Esophagus muscularis mucosa (tissue), 4 donors: ENCODE data around the gene PRICKLE3. TPM values are rescaled to one million over a fixed set of nuclear protein-coding genes. Genes with fewer than 3 reads are reported as not detected.
"Not testable (repeated sequence)": the region's sequence is repeated elsewhere in the genome, so short reads cannot be mapped to it uniquely, and the experiment has no call there.

ENCODE experiments used
- DNase-seq: peaks from one replicate; pipeline ENCODE4 v3.0.0-alpha.2; 2017; ENCODE audit errors: extremely low spot score
- H3K27ac ChIP-seq, 4 donors: fragments of 200-600 bp; sonication (generic); replicated peaks in 1 of 4; 1 replicate in 3 of 4; 2 replicates in 1 of 4; pipeline ENCODE4 v1.5.1; 2016 to 2019; ENCODE audit warnings: mild to moderate bottlenecking in 1 of 4
- H3K27me3 ChIP-seq, 4 donors: fragments of 200-600 bp; sonication (generic); one replicate each; pipeline versions ENCODE4 v1.5.1 to v1.6.0; 2016 to 2019
- H3K36me3 ChIP-seq, 4 donors: fragments of 200-600 bp; sonication (generic); one replicate each; pipeline ENCODE4 v1.5.1; 2016 to 2019
- H3K4me1 ChIP-seq, 4 donors: fragments of 200-600 bp; sonication (generic); one replicate each; pipeline ENCODE4 v1.5.1; 2016 to 2019
- H3K4me3 ChIP-seq, 4 donors: fragments of 200-600 bp; sonication (generic); 1 replicate in 2 of 4; 2 replicates in 2 of 4; pipeline ENCODE4 v1.5.1; 2016 to 2019; ENCODE audit warnings: mild to moderate bottlenecking in 4 of 4, moderate library complexity in 1 of 4
- H3K9me3 ChIP-seq, 4 donors: fragments of 200-600 bp; sonication (generic); 1 replicate in 3 of 4; 2 replicates in 1 of 4; pipeline ENCODE4 v1.5.1; 2016 to 2019
- EP300 ChIP-seq: sonication (generic); formaldehyde crosslinking; IDR thresholded peaks from one replicate; pipeline ENCODE4 v1.6.1; 2017; ENCODE audit warnings: antibody characterized with exemption
- POLR2A ChIP-seq: fragments of 450-650 bp; IDR thresholded peaks from one replicate; pipeline ENCODE4 v1.6.1; 2017; ENCODE audit warnings: antibody characterized with exemption, moderate library complexity, mild to moderate bottlenecking, low read depth
- POLR2AphosphoS5 ChIP-seq, 2 donors: sonication (generic); formaldehyde crosslinking; IDR thresholded peaks; one replicate each; pipeline ENCODE4 v1.6.1; 2017; ENCODE audit warnings: antibody characterized with exemption in 2 of 2
- WGBS: methylation state at CpG from one replicate; pipeline ENCODE4 v1.1.5; 2018; 5-methylcytosine and 5-hydroxymethylcytosine counted together
- intact Hi-C: fragments of 100-400 bp; cut with DNase I; formaldehyde crosslinking; loops from one replicate; pipeline ENCODE4 v1.15.1; 2023
- total RNA-seq, 4 donors: library from RNA; depleted of rRNA; stranded (reverse); fragments of >200 nt; gene quantifications; one replicate each; pipeline versions ENCODE4 v1.1.0 to v1.2.1, GENCODE V29; 2016
- TF ChIP-seq, protein P1 (sequence below), 3 experiments: fragments of 200-600 bp in 2 of 3; fragments of 450-650 bp in 1 of 3; sonication (generic) in 2 of 3; IDR thresholded peaks; one replicate each; pipeline ENCODE4 v1.5.1; 2017 to 2019; ENCODE audit warnings: antibody characterized with exemption in 3 of 3, mild to moderate bottlenecking in 2 of 3, moderate library complexity in 1 of 3

The PRICKLE3 gene
- total RNA-seq, 4 donors from 2014 or later, result 7.6 to 16.2 (median 12.3) TPM

- Histone ChIP-seq H3K4me1 (peaks cover 4 to 31% (median 24%) of the 10 kb centered on the region in 4 donors), H3K9me3 (no peaks in the 10 kb centered on the region), H3K27ac (peak overlapping the region; percentile 10 to 51 (median 44)), H3K36me3 (peaks cover 0 to 61% (median 33%) of the 10 kb centered on the region in 4 donors), H3K4me3 (no peak overlapping the region), H3K27me3 (no peaks in the 10 kb centered on the region)
- intact Hi-C loops, result no loop called here
- WGBS, result 76% methylated on average over 4 of the region's 4 CpGs
- no peak for DNase-seq
- TF ChIP-seq EP300 (no peak), POLR2AphosphoS5 (IDR thresholded peaks at IDR 0.05) (no peak), POLR2A (no peak)
- TF ChIP-seq, protein P1, sequence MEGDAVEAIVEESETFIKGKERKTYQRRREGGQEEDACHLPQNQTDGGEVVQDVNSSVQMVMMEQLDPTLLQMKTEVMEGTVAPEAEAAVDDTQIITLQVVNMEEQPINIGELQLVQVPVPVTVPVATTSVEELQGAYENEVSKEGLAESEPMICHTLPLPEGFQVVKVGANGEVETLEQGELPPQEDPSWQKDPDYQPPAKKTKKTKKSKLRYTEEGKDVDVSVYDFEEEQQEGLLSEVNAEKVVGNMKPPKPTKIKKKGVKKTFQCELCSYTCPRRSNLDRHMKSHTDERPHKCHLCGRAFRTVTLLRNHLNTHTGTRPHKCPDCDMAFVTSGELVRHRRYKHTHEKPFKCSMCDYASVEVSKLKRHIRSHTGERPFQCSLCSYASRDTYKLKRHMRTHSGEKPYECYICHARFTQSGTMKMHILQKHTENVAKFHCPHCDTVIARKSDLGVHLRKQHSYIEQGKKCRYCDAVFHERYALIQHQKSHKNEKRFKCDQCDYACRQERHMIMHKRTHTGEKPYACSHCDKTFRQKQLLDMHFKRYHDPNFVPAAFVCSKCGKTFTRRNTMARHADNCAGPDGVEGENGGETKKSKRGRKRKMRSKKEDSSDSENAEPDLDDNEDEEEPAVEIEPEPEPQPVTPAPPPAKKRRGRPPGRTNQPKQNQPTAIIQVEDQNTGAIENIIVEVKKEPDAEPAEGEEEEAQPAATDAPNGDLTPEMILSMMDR (IDR thresholded peaks at IDR 0.05), result peak in 2 of 3 experiments; percentile 13 to 14
Measured at GRCh38 chrX:49177338-49177833, 8.8 kb downstream of the PRICKLE3 start.

GRCh38 chrX:49176421-49177326 is 9.5 kb downstream of the PRICKLE3 start:
- Histone ChIP-seq H3K9me3 (no peaks in the 10 kb centered on the region), H3K4me1 (peaks cover 4 to 31% (median 24%) of the 10 kb centered on the region in 4 donors), H3K27ac (peak overlapping the region; percentile 10 to 51 (median 44)), H3K27me3 (no peaks in the 10 kb centered on the region), H3K4me3 (no peak overlapping the region), H3K36me3 (peaks cover 0 to 59% (median 28%) of the 10 kb centered on the region in 4 donors)
- WGBS, result 70% methylated on average over 24 of the region's 27 CpGs
- no peak for TF ChIP-seq EP300
- no peak for TF ChIP-seq POLR2AphosphoS5 (IDR thresholded peaks at IDR 0.05)
- no peak for TF ChIP-seq POLR2A
- no peak for DNase-seq
- intact Hi-C loops, result no loop called here

DNA sequence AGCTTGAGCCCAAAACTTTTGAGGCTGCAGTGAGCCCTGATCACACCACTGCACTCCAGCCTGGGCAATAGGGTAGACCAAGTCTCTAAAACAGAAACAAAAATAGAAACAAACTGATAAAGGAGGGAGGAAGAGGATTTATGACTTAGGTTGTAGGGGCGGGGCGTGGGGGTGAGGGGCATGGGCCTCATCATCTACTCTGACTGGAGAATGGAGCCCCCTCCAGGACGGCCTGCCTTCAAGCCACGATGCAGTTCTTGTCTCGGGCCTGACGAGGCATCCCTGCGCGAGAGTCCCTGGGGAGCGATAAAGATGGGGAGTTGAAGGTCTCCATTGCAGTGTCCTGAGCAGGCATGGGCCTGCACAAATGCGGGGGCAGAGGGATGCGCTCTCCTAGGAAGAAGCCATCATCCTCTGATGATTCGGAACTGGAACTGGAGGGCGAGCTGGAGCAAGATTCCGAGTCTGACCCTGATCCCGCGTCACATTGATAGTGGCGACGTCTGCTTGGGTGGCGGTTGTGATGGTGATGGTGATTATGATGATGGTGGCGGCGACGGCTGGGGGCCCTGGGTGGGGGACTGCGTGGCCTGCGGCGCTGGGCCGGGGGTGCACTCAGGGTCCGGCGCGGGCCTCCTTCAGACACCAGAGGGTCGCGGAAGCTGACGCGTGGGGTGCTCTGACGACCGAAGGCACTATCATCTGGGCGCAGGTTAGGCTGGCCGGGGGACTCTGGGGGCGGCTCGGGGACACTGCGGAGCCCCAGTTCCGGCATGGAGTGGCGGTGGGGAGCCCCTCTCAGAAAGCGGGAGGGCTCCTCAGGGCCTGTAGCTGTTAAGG is 10.5 kb downstream of the PRICKLE3 start:
- Histone ChIP-seq H3K4me3 (no peak overlapping the region), H3K36me3 (peaks cover 0 to 55% (median 28%) of the 10 kb centered on the region in 4 donors), H3K4me1 (peaks cover 4 to 35% (median 26%) of the 10 kb centered on the region in 4 donors), H3K9me3 (no peaks in the 10 kb centered on the region), H3K27me3 (no peaks in the 10 kb centered on the region), H3K27ac (no peak overlapping the region)
- 80% methylated on average over 24 of the region's 43 CpGs for WGBS
- TF ChIP-seq, protein P1 (IDR thresholded peaks at IDR 0.05), result no peak
- TF ChIP-seq EP300, result no peak
- intact Hi-C loops, result no loop called here
- no peak for DNase-seq

DNA sequence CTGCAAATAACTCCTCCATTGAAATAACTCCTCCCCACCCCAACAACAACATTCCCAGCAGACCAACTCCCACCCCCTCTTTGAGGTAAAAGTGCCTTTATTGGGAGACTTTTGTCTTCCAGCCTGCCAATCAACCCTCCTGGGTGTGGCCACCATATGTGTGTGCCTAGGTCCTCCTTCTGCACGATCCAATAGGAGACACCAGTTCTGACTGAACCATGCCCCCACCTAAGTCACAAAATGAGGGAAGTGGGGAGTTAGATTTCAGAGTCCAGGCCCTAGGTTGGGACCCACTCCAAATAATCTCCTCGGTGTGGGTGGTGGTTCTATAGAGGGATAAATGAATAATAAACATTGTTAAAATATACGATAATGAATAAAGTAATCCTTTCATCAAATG is 11.4 kb downstream of the PRICKLE3 start:
- intact Hi-C loops, result no loop called here
- Histone ChIP-seq H3K36me3 (peaks cover 0 to 52% (median 25%) of the 10 kb centered on the region in 4 donors), H3K27me3 (no peaks in the 10 kb centered on the region), H3K4me1 (peaks cover 4 to 35% (median 26%) of the 10 kb centered on the region in 4 donors), H3K4me3 (no peak overlapping the region), H3K27ac (no peak overlapping the region), H3K9me3 (no peaks in the 10 kb centered on the region)
- 75% methylated on average over 3 of the region's 3 CpGs for WGBS
- no peak for DNase-seq
- TF ChIP-seq POLR2A (no peak), POLR2AphosphoS5 (IDR thresholded peaks at IDR 0.05) (no peak), EP300 (no peak)
- TF ChIP-seq, protein P1 (IDR thresholded peaks at IDR 0.05), result no peak

DNA sequence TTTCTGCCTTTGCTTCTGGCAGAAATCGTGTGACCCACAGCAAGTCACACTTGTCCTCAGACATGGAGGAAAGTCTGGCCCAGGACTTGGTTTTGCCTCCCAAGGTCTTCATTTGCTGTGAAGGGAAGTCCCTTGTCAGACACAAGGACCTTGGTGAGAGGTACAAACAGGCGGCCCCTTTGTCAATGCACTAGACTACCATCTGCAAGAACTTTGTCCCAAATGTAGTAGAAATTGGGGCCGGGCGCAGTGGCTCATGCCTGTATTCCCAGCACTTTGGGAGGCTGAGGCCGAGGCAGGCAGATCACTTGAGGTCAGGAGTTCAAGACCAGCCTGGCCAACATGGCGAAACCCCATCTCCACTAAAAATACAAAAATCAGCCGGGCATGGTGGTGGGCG is 12.6 kb downstream of the PRICKLE3 start:
- Histone ChIP-seq H3K4me1 (peaks cover 4 to 36% (median 26%) of the 10 kb centered on the region in 4 donors), H3K36me3 (peaks cover 0 to 41% (median 21%) of the 10 kb centered on the region in 4 donors), H3K27ac (peak overlapping the region; percentile 88 to 93 (median 91))
- intact Hi-C loops, DNase-seq, H3K4me3 ChIP-seq, H3K27me3 ChIP-seq, H3K9me3 ChIP-seq: not testable (repeated sequence)
- 89% methylated on average over 8 of the region's 8 CpGs for WGBS
